Panc1 (cell line): Measurements from ENCODE around the gene GMPPA. TPM values are rescaled to one million over a fixed set of nuclear protein-coding genes. Genes with fewer than 3 reads are reported as not detected.

ENCODE experiments used
- ATAC-seq: fragments of 200-7000 bp; cut with Tn5 transposase; 2 replicates; pipeline ENCODE4 v1.9.1; 2020; ENCODE audit warnings: mild to moderate bottlenecking, moderate library complexity
- BruUV-seq: library from RNA; stranded (reverse); fragments of 400-500 nt; replicated peaks from 2 replicates; lab custom pipeline; 2021; lab: Mats Ljungman, UMichigan
- CTCF ChIA-PET: fragments of 300-600 bp; sonication (Branson Sonifier 250); formaldehyde crosslinking; loops from one replicate; lab custom pipeline; 2022; ENCODE audit warnings: antibody characterized with exemption; lab: Charles Lee
- POLR2A ChIA-PET: fragments of 300-600 bp; sonication (Branson Sonifier 250); formaldehyde crosslinking; loops from one replicate; lab custom pipeline; 2022; ENCODE audit warnings: antibody characterized with exemption; lab: Charles Lee
- DNase-seq: peaks from one replicate; pipeline ENCODE4 v3.0.0-alpha.2; 2010; ENCODE audit warnings: low read depth, low spot score
- H3K27ac ChIP-seq: 2 replicates; pipeline ENCODE4 v1.5.1; 2011; ENCODE audit warnings: mild to moderate bottlenecking, low read length, inconsistent platforms
- H3K27me3 ChIP-seq: fragments of 200-500 bp; sonication (Bioruptor generic); 2 replicates; pipeline ENCODE4 v1.6.0; 2014; ENCODE audit warnings: low read length, inconsistent platforms; ENCODE audit not compliant: control insufficient read depth, insufficient read depth
- H3K36me3 ChIP-seq: fragments of 200-500 bp; sonication (Bioruptor generic); 2 replicates; pipeline ENCODE4 v1.5.1; 2014; ENCODE audit warnings: inconsistent platforms, mild to moderate bottlenecking, low read length, moderate library complexity; ENCODE audit not compliant: control insufficient read depth, insufficient read depth
- H3K4me1 ChIP-seq: 2 replicates; pipeline ENCODE4 v1.5.1; 2011; ENCODE audit warnings: inconsistent platforms, mild to moderate bottlenecking, low read length, moderate library complexity; ENCODE audit not compliant: control insufficient read depth, insufficient read depth
- H3K4me3 ChIP-seq, 2 experiments: 2 replicates each; pipeline ENCODE4 v1.5.1; 2011 to 2012; ENCODE audit warnings: low read depth in 2 of 2, low read length in 2 of 2, mild to moderate bottlenecking in 2 of 2, inconsistent platforms in 1 of 2, moderate library complexity in 1 of 2
- H3K9me3 ChIP-seq: fragments of 200-500 bp; sonication (Bioruptor generic); 2 replicates; pipeline ENCODE4 v1.5.1; 2014; ENCODE audit warnings: low read depth, mild to moderate bottlenecking, inconsistent platforms, low read length, moderate library complexity; ENCODE audit not compliant: control insufficient read depth, insufficient read depth
- POLR2AphosphoS5 ChIP-seq: IDR thresholded peaks from 2 replicates; pipeline ENCODE4 v1.6.1; 2012; ENCODE audit warnings: mild to moderate bottlenecking, low read depth, low read length, moderate library complexity
- SIN3A ChIP-seq: IDR thresholded peaks from 2 replicates; pipeline ENCODE4 v1.6.1; 2012; ENCODE audit warnings: low read depth, mild to moderate bottlenecking, low read length, moderate library complexity, borderline replicate concordance; ENCODE audit not compliant: insufficient read depth
- TCF7L2 ChIP-seq: IDR thresholded peaks from 2 replicates; pipeline ENCODE4 v1.6.1; 2011; ENCODE audit warnings: mild to moderate bottlenecking, low read depth, low read length, inconsistent platforms
- in situ Hi-C: cut with HindIII; loops from 2 replicates; pipeline ENCODE4 v1.10.0; 2016; ENCODE audit warnings: low sequenced_read_pairs, low pct_unique_long_range_greater_than_20kb
- intact Hi-C: fragments of 100-400 bp; cut with micrococcal nuclease; formaldehyde crosslinking; loops from one replicate; pipeline ENCODE4 v1.10.0; 2022; ENCODE audit not compliant: unreplicated experiment
- microRNA-seq: library from miRNA; unstranded; fragments of <30 nt; microRNA quantifications from one replicate; pipeline ENCODE4 v1.1.0, GENCODE V29; 2020; ENCODE audit not compliant: unreplicated experiment
- total RNA-seq: library from RNA; stranded (reverse); gene quantifications from one replicate; pipeline ENCODE4 v1.2.1, GENCODE V29; 2021; ENCODE audit not compliant: unreplicated experiment
- TF ChIP-seq, protein P1 (sequence below): fragments of 450-650 bp; IDR thresholded peaks from 2 replicates; pipeline ENCODE4 v1.5.1; 2017; ENCODE audit warnings: mild to moderate bottlenecking
- TF ChIP-seq, protein P2 (sequence below), 2 experiments: IDR thresholded peaks; 2 replicates each; pipeline ENCODE4 v1.6.1; 2011 to 2012; ENCODE audit warnings: low read depth in 2 of 2, control low read depth in 1 of 2, low read length in 1 of 2, mild to moderate bottlenecking in 1 of 2, moderate library complexity in 1 of 2; ENCODE audit not compliant: insufficient read depth in 1 of 2

Gene GMPPA
- total RNA-seq, 1 experiment from 2014 or later = 66.2 TPM

DNA sequence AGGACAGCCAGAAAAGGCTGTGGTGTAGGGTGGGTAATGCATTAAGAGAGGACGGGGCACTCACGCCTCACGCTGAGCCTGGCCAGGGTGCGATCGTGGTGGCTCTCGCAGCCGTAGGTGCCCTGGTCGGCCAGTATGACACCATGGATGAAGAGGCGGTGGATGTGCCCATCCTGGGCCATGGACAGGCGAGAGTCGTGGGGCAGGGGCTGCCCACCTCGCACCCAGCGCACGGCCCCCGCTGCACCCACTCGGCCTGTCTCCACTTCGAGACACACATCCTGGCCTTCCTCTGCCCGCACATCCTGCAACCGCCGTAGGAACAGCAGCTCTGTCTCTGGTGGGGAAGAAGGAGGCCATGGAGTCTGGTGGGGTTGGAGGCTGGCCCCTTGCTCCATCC, 57.3 kb downstream of the GMPPA start:
- H3K4me3 ChIP-seq = no peak overlapping the region
- BruUV-seq = no TSS peak
- ATAC-seq (no peak), DNase-seq (no peak)
- no peaks in the 10 kb centered on the region for H3K36me3 ChIP-seq
- intact Hi-C loops = no loop called here
- H3K27ac ChIP-seq = no peak overlapping the region
- ChIA-PET CTCF (no interaction called here), POLR2A (no interaction called here)
- TF ChIP-seq, protein P1, sequence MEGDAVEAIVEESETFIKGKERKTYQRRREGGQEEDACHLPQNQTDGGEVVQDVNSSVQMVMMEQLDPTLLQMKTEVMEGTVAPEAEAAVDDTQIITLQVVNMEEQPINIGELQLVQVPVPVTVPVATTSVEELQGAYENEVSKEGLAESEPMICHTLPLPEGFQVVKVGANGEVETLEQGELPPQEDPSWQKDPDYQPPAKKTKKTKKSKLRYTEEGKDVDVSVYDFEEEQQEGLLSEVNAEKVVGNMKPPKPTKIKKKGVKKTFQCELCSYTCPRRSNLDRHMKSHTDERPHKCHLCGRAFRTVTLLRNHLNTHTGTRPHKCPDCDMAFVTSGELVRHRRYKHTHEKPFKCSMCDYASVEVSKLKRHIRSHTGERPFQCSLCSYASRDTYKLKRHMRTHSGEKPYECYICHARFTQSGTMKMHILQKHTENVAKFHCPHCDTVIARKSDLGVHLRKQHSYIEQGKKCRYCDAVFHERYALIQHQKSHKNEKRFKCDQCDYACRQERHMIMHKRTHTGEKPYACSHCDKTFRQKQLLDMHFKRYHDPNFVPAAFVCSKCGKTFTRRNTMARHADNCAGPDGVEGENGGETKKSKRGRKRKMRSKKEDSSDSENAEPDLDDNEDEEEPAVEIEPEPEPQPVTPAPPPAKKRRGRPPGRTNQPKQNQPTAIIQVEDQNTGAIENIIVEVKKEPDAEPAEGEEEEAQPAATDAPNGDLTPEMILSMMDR = no peak
- TF ChIP-seq, protein P2, sequence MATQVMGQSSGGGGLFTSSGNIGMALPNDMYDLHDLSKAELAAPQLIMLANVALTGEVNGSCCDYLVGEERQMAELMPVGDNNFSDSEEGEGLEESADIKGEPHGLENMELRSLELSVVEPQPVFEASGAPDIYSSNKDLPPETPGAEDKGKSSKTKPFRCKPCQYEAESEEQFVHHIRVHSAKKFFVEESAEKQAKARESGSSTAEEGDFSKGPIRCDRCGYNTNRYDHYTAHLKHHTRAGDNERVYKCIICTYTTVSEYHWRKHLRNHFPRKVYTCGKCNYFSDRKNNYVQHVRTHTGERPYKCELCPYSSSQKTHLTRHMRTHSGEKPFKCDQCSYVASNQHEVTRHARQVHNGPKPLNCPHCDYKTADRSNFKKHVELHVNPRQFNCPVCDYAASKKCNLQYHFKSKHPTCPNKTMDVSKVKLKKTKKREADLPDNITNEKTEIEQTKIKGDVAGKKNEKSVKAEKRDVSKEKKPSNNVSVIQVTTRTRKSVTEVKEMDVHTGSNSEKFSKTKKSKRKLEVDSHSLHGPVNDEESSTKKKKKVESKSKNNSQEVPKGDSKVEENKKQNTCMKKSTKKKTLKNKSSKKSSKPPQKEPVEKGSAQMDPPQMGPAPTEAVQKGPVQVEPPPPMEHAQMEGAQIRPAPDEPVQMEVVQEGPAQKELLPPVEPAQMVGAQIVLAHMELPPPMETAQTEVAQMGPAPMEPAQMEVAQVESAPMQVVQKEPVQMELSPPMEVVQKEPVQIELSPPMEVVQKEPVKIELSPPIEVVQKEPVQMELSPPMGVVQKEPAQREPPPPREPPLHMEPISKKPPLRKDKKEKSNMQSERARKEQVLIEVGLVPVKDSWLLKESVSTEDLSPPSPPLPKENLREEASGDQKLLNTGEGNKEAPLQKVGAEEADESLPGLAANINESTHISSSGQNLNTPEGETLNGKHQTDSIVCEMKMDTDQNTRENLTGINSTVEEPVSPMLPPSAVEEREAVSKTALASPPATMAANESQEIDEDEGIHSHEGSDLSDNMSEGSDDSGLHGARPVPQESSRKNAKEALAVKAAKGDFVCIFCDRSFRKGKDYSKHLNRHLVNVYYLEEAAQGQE (IDR thresholded peaks at IDR 0.05; ENCODE audit: insufficient read depth in 1 of 2, low read depth in 2 of 2, low read length in 1 of 2) = no peak
- TF ChIP-seq TCF7L2 (no peak), SIN3A (no peak), POLR2AphosphoS5 (no peak)
- no peaks in the 10 kb centered on the region for H3K9me3 ChIP-seq
- in situ Hi-C loops = no loop called here
- peaks cover 3% of the 10 kb centered on the region; the same call in 1 of the 2 replicates for H3K4me1 ChIP-seq
- H3K27me3 ChIP-seq = no peaks in the 10 kb centered on the region

DNA sequence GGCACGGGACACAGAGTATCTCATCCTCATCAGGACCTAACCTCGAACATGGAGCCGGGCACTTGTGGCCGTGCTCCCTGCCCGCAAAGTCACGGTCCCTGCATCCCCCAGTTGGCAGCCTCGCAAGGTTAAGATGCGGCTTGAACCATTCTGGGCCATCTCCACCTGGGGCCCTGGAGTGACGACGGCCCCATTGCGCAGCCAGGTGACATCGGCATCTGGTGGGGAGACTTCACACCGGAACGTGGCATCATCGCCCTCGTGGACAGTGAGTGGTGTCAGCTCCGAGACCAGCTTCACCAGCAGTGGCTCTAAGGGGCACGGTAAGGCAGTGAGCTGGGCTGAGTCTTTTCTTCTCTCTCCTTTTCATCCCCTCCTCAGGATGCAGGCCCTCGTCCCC, 57.7 kb downstream of the GMPPA start:
- H3K36me3 ChIP-seq = no peaks in the 10 kb centered on the region
- H3K4me3 ChIP-seq = no peak overlapping the region
- no peak for DNase-seq
- TF ChIP-seq, protein P2 (IDR thresholded peaks at IDR 0.05; ENCODE audit: insufficient read depth in 1 of 2, low read depth in 2 of 2, low read length in 1 of 2) = no peak
- TF ChIP-seq SIN3A (no peak), TCF7L2 (no peak), POLR2AphosphoS5 (no peak)
- TF ChIP-seq, protein P1 = no peak
- no TSS peak for BruUV-seq
- no peaks in the 10 kb centered on the region for H3K27me3 ChIP-seq
- no peaks in the 10 kb centered on the region for H3K9me3 ChIP-seq
- no peak overlapping the region for H3K27ac ChIP-seq
- ChIA-PET POLR2A (no interaction called here), CTCF (no interaction called here)
- intact Hi-C loops = no loop called here
- in situ Hi-C loops = no loop called here
- peaks cover 6% of the 10 kb centered on the region for H3K4me1 ChIP-seq
- ATAC-seq = no peak

Small RNA genes within 50 kb of the gene (microRNA-seq; reads per million reads assigned to microRNA genes)
- gene MIR3132 = not detected

Other genes starting within 250 kb of the GMPPA start
- gene TUBA4B, start 245.6 kb upstream of the GMPPA start, total RNA-seq = not detected
- gene TUBA4A, start 245.0 kb upstream of the GMPPA start, total RNA-seq = 12.9 TPM
- 66.2 TPM for gene DNAJB2, start 219.5 kb upstream of the GMPPA start, total RNA-seq
- gene PTPRN, start 189.5 kb upstream of the GMPPA start, total RNA-seq = not detected
- not detected for gene RESP18, start 166.1 kb upstream of the GMPPA start, total RNA-seq
- gene DNPEP, start 111.0 kb upstream of the GMPPA start, total RNA-seq = 107 TPM
- gene DES, start 80.5 kb upstream of the GMPPA start, total RNA-seq = 0.69 TPM
- gene SPEG, start 64.0 kb upstream of the GMPPA start, total RNA-seq = 3.4 TPM
- 0.21 TPM for gene ASIC4, start 15.6 kb downstream of the GMPPA start, total RNA-seq
- 17.5 TPM for gene CHPF, start 44.9 kb downstream of the GMPPA start, total RNA-seq
- gene TMEM198, start 45.1 kb downstream of the GMPPA start, total RNA-seq = 2.3 TPM
- gene OBSL1, start 72.6 kb downstream of the GMPPA start, total RNA-seq = 25.5 TPM
- 1.2 TPM for gene INHA, start 73.4 kb downstream of the GMPPA start, total RNA-seq
- gene STK11IP, start 99.0 kb downstream of the GMPPA start, total RNA-seq = 48.2 TPM
- gene SLC4A3, start 128.7 kb downstream of the GMPPA start, total RNA-seq = 13.5 TPM